Esophagus (tissue), 2 donors: Measurements from ENCODE around the gene PATZ1. TPM values are rescaled to one million over a fixed set of nuclear protein-coding genes. Genes with fewer than 3 reads are reported as not detected.
A peak's percentile ranks its signal among the peaks of the same experiment; 100 is the strongest.

Experiments used
- H3K27ac ChIP-seq, 2 donors: one replicate each; pipeline ENCODE4 v1.5.1; 2013; ENCODE audit warnings: low read depth in 2 of 2, mild to moderate bottlenecking in 2 of 2, inconsistent platforms in 1 of 2, low read length in 1 of 2, moderate library complexity in 1 of 2
- H3K27me3 ChIP-seq, 2 donors: one replicate each; pipeline ENCODE4 v1.6.1; 2013; ENCODE audit warnings: low read length in 2 of 2, control low read depth in 1 of 2, mild to moderate bottlenecking in 1 of 2; ENCODE audit not compliant: insufficient read depth in 2 of 2, control insufficient read depth in 1 of 2
- H3K36me3 ChIP-seq, 2 donors: one replicate each; pipeline ENCODE4 v1.6.1; 2013; ENCODE audit warnings: low read length in 1 of 2; ENCODE audit not compliant: control insufficient read depth in 2 of 2, insufficient read depth in 2 of 2
- H3K4me1 ChIP-seq, 2 donors: one replicate each; pipeline ENCODE4 v1.6.1; 2013; ENCODE audit warnings: low read length in 1 of 2; ENCODE audit not compliant: control insufficient read depth in 2 of 2, insufficient read depth in 2 of 2
- H3K4me3 ChIP-seq, 2 donors: one replicate each; pipeline ENCODE4 v1.5.1; 2013; ENCODE audit warnings: low read length in 2 of 2, mild to moderate bottlenecking in 2 of 2, low read depth in 1 of 2, moderate library complexity in 1 of 2
- H3K9me3 ChIP-seq, 2 donors: one replicate each; pipeline ENCODE4 v1.6.1; 2013; ENCODE audit warnings: mild to moderate bottlenecking in 2 of 2, low read depth in 1 of 2, low read length in 1 of 2, moderate library complexity in 1 of 2; ENCODE audit not compliant: control insufficient read depth in 2 of 2, insufficient read depth in 1 of 2
- WGBS, 2 donors: extraction: QIAGEN DNeasy Blood & Tissue Kit; methylation state at CpG; one replicate each; pipeline ENCODE4 v1.1.7; 2013; 5-methylcytosine and 5-hydroxymethylcytosine counted together
- polyA plus RNA-seq, 2 donors: library from polyadenylated mRNA; stranded (reverse); fragments of 200-250 nt; gene quantifications; one replicate each; pipeline ENCODE4 v1.2.3, GENCODE V29; 2013
- donor health status: healthy with polysubstance abuse.
- donor health status: Bipolar disorder and iron deficiency.

PATZ1 gene
- polyA plus RNA-seq, 2 donors: 5.2 to 6.0 TPM

DNA sequence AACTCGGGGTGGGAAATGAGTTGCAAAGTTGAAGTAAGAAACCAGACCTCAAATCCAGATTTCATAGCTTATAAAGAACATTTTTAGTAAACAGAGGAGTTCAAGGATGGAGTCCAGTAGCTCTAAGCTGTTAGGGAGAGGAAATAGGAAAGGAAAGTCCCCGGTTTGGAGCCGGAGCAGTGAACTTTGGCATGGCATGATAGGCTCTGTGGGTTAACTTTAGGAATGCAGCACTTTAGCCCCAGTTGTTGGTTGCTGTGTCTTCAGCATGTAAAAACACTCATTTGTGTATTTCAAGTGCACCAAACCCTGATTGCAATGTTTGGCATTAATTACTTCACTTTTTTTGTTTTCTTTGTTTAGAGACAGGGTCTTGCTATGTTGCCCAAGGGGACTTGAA is 45.2 kb downstream of the PATZ1 start:
- Histone ChIP-seq H3K27ac (no peak overlapping the region), H3K4me3 (no peak overlapping the region)
- 77 to 78% methylated on average over 3 of the region's 3 CpGs for WGBS, 2 donors

DNA sequence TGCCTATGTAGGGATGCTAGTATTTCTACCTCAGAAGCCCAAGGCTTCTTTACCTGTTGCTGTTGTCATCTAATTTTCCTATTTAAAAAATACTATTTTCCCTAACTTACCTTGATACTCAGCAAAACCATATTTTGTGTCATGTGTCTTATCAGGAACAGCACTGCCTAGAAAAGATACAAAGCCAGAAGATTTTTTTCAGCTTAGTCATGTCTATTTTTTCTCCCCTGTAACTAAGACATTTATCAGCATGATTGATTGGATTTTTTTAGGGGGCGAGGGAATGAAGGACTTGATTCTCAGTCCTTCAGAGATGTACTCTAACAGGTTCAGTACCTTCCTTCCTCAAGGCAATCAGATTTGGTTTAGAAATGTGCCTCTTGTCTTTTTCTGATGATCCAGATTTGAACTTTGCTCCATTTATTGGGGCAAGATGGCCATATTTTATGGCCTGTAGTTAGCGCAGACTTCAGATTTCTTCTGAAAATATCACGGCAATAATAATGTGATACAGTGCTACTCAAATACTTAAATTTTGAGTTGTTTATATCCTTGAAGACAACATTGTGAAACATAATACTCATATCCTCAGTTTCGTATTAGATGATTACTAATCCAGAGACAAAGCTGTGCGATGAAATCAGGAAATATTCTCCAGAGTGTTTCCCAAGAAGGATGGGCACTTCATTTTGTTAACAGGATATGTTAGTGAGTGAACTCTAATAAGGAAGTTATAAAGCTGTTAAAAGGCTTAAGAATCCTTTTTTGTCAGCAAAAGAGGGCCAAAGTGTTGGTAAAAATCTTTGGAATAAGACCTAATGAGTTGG is 50.1 kb downstream of the PATZ1 start:
- Histone ChIP-seq H3K27ac (peak overlapping the region in 1 of 2 donors; percentile 74), H3K36me3 (no peaks in the 10 kb centered on the region), H3K27me3 (no peaks in the 10 kb centered on the region), H3K4me3 (no peak overlapping the region), H3K9me3 (no peaks in the 10 kb centered on the region), H3K4me1 (no peaks in the 10 kb centered on the region)
- WGBS, 2 donors: 47 to 51% methylated on average over 5 of the region's 5 CpGs

More for the DNA sequence above, 45.2 kb downstream of the PATZ1 start:
- no peaks in the 10 kb centered on the region for H3K4me1 ChIP-seq
- no peaks in the 10 kb centered on the region for H3K36me3 ChIP-seq
- H3K27me3 ChIP-seq: no peaks in the 10 kb centered on the region
- H3K9me3 ChIP-seq: no peaks in the 10 kb centered on the region

DNA sequence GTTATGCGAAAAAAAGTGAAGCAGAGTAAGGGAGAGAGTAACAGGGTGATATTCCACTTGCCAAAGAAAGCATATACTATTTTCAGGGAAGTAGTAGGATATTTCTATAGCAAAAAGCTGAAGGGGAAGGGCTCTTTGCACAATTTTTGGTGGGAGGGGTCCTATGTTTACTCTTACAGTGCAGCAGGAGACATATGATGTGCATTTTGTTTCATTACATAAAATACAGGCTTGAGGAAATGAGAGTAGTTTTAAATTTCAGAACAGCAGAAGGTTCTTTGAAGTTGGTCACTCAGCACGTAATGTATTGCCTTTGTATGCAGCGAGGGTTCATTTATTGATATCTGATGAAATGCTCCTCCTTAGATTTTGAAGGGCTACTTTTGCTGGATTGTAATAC is 50.8 kb downstream of the PATZ1 start:
- Histone ChIP-seq H3K4me3 (no peak overlapping the region), H3K4me1 (no peaks in the 10 kb centered on the region), H3K27ac (peak overlapping the region in 1 of 2 donors; percentile 74), H3K9me3 (no peaks in the 10 kb centered on the region), H3K36me3 (no peaks in the 10 kb centered on the region), H3K27me3 (no peaks in the 10 kb centered on the region)
- WGBS, 2 donors: 72 to 80% methylated on average over 3 of the region's 3 CpGs

DNA sequence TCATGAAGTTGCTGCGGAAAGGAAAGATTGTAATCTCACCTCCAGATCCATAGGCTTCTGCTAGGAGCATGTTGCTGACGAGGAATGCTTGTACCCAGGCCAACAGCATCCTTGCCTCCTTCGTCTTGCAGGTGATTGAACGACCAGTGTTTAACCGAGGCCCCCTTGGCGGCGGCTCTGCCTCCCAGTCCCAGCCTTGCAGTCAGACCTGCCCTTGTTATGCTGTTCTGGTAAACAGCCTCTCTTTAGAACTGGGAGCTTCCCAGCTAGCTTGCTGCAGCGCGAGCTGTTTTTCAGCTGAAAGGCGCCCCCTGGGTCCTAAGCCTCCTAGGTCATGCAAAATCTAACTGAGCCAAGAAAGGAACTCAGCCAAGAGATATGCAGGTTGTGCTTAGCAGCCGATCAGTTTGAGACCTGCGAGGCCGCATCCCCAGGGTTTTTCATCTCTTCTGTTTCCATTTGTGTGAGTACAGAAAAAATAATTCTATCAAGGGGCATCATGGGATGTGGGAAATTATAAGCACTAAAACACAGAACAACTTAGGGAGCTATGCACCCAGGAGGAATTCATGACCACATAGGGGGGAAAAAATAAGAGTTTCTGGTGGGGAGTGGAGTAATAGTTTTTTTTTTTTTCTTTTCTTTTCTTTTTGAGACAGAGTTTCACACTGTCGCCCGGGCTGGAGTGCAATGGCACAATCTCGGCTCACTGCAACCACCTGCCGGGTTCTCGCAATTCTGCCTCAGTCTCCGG is 53.7 kb downstream of the PATZ1 start, which contains the start of gene PIK3IP1:
Gene PIK3IP1, minus strand, starts transcription at position 253 of the 754 bp plus-strand sequence. Its CDS starts 144 bp downstream, at position 109.
- peaks cover 0 to 2% of the 10 kb centered on the region in 2 donors for H3K4me1 ChIP-seq

DNA sequence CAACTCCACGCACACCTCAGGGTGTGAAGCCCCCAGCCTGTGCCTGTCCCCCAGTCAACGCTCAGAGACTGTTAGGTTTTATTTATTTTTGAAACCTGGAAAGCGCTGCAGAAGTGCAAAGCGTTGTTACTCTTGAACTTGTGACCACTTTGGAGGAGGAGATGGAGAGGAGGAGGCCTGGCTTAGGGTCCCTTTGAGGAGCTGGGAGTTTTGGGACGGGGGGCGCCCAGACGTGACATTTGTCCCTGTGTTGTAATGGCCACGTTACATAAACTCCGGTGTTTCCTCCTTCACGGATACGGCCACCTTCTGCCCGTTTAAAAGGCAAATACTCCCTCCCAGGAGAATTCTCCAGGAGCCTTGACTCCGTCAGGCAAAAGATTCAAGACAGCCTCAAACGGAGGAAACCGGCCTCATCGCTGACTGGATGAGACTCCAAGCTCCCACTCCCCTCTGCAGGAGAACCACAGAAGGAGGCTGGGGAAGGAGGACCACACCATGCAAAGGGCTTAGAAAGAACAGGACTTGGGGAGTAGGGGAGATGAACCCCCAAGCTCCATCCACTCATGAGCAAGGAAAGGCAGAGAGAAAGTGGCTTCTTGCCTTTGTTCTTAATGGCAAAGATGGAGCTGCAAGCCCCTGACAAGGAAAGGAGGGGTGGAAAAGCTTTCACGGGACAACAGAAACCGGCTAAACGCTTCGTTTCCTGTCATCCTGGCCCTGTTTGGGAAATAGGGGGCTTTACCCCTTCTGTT is 54.5 kb downstream of the PATZ1 start:
- H3K36me3 ChIP-seq: no peaks in the 10 kb centered on the region
- peaks cover 0 to 2% of the 10 kb centered on the region in 2 donors for H3K4me1 ChIP-seq
- H3K9me3 ChIP-seq: no peaks in the 10 kb centered on the region
- H3K4me3 ChIP-seq: peak overlapping the region; percentile 46 to 65
- peak overlapping the region; percentile 91 to 92 for H3K27ac ChIP-seq
- 2 to 3% methylated on average over 19 to 20 of the region's 20 CpGs for WGBS, 2 donors
- H3K27me3 ChIP-seq: no peaks in the 10 kb centered on the region

More for the DNA sequence above, 53.7 kb downstream of the PATZ1 start, which contains the start of gene PIK3IP1:
- Histone ChIP-seq H3K4me3 (peak within 1 kb of the TSS; percentile 46 to 65), H3K27me3 (no peaks in the 10 kb centered on the region), H3K27ac (peak within 1 kb of the TSS; percentile 91 to 92), H3K36me3 (no peaks in the 10 kb centered on the region), H3K9me3 (no peaks in the 10 kb centered on the region)
- WGBS, 2 donors: 17 to 24% methylated on average over 19 of the region's 19 CpGs

DNA sequence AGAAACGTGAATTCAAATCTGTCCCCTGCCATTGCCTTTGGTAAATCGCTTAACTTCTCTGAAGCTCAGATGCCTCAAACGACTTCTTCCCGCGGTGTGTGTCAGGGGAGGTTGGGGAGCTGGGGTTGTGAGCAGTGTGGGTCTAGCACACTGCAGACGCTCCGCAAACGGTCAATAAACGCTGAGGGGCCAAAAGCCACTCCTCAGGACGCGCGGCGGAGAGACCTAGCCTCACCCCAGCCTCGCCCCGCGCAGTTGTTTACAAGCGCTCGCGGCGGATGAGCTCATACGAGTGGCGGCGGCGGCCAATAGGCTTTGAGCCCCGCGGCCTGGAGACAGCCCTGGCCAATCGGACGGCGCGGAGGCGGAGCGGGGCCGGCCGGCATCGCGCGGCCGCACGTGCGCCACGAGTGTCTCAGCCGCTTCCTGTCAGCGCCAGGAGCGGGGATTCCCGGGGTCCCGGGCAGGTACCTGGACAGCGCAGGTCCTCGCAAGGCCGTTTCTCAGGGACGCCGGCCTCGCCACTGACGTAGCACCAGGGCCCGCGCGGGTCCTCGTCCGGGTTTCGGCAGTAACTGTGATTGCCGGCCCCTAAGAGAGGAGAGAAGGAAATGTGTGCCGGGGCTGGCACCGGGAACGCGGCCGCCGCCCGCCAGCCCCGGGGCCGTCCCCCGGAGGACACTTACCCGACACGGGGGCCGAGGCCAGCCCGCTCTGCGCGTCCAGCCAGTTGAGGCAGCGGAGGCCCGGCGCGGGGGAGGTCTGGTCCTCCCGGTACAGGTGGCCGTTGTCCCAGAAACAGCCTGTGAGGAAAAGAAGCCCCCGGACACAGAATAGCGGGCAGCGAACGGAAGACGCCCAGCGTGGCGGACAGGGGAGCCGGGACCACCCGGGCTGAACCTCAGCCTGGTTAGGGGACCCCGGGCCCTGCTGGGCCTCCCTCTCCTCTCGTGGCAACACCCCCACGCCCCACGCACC is 55.4 kb downstream of the PATZ1 start:
- Histone ChIP-seq H3K4me1 (peaks cover 0 to 2% of the 10 kb centered on the region in 2 donors), H3K27me3 (no peaks in the 10 kb centered on the region), H3K36me3 (no peaks in the 10 kb centered on the region), H3K9me3 (no peaks in the 10 kb centered on the region), H3K27ac (peak overlapping the region; percentile 91 to 99), H3K4me3 (peak overlapping the region; percentile 46 to 65)
- WGBS, 2 donors: 1% methylated on average over 82 to 94 of the region's 95 CpGs

DNA sequence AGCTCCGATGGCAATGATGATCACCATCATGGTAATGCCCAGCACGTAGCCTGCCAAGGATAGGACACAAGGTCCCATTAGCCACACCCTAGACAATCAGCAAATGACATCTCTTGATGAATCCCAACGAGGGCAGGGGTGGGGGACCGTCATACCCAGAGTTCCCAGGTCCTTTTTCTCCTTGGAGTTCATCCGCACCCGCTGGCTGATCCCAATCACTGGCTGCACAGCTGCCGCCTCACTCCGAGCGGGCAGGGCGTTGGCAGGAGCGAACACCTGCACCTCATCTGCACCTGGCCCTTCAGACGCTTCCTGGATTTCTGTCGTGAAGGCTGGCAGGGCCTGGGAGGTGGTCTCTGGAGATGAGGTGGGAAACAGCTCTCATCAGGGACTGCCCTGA is 56.8 kb downstream of the PATZ1 start:
- no peaks in the 10 kb centered on the region for H3K27me3 ChIP-seq
- peaks cover 0 to 6% of the 10 kb centered on the region in 2 donors for H3K4me1 ChIP-seq
- H3K4me3 ChIP-seq: peak overlapping the region; percentile 31 to 46
- WGBS, 2 donors: 64 to 76% methylated on average over 13 of the region's 13 CpGs
- H3K9me3 ChIP-seq: no peaks in the 10 kb centered on the region
- H3K27ac ChIP-seq: peak overlapping the region; percentile 91 to 99
- H3K36me3 ChIP-seq: peaks cover 0 to 2% of the 10 kb centered on the region in 2 donors

DNA sequence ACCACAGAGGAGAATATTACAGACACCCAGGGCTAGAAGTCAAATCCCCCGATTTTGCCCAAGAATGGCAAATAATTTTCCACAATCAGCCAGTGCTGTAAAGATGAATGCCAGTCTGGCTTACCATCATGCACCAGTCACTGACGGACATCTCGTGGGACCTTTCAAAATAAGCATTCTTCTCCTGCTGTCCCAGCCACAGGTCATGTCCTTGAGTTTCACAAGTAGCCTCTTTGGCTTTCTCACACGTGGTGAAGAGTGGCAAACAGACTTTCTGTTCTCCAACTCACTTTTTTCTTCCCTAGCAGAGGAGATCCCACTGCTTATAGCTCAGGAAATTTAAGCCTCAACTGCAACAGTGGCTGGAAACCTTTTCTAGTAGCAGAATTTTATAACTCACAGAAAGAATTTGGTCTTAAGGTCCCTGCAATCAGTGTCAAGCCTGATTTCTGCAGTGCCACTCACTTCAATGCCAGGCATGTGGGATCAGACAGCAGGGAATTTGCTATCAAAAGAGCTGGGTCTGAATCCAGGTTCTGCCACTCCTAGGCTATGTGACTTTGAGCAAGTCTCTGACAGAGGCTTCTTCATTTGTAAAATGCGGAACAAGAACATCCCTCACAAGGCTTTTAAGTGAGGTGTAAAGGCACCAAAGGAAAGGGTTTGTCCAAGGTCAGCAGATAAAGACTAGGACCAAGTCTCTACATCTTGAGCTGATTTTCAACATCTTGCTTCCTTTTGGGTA is 57.5 kb downstream of the PATZ1 start:
- H3K27ac ChIP-seq: peak overlapping the region; percentile 91 to 99
- 64 to 73% methylated on average over 5 of the region's 5 CpGs for WGBS, 2 donors
- H3K27me3 ChIP-seq: no peaks in the 10 kb centered on the region
- peaks cover 0 to 2% of the 10 kb centered on the region in 2 donors for H3K36me3 ChIP-seq
- H3K4me3 ChIP-seq: peak overlapping the region; percentile 13 to 14
- H3K4me1 ChIP-seq: peaks cover 0 to 8% of the 10 kb centered on the region in 2 donors
- no peaks in the 10 kb centered on the region for H3K9me3 ChIP-seq
